Retina (tissue), 1 donor: ENCODE data around the gene PEDS1.

Experiments
- DNase-seq: peaks from one replicate; pipeline ENCODE4 v3.0.0-alpha.2; 2016

The PEDS1 gene

DNA sequence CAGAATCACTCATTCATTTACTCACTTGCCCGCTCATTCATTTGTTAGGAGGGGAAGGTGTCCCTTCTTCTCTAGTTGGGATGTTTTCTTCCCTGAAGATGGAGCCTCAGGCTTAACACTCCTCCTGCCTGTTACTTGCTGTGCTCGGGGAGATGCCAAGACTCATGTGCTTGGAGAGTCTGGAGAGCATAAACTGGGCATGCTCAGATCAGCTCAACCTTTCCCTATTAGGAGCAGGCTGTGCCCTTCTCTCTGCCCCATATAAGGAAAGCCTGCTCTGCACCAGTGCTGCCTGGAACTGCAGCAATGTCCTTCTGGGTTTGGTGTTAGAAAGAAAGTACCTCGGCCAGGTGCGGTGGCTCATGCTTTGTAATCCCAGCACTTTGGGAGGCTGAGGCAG lies 22.5 kb downstream of the PEDS1 start:
- no peak for DNase-seq

GRCh38 chr20:50130356-50130723 lies 23.2 kb downstream of the PEDS1 start:
- DNase-seq = no peak

- DNase-seq = no peak
Measured at GRCh38 chr20:50129662-50130355, 23.7 kb downstream of the PEDS1 start.

GRCh38 chr20:50128520-50128905 lies 25.0 kb downstream of the PEDS1 start:
- DNase-seq = no peak

DNA sequence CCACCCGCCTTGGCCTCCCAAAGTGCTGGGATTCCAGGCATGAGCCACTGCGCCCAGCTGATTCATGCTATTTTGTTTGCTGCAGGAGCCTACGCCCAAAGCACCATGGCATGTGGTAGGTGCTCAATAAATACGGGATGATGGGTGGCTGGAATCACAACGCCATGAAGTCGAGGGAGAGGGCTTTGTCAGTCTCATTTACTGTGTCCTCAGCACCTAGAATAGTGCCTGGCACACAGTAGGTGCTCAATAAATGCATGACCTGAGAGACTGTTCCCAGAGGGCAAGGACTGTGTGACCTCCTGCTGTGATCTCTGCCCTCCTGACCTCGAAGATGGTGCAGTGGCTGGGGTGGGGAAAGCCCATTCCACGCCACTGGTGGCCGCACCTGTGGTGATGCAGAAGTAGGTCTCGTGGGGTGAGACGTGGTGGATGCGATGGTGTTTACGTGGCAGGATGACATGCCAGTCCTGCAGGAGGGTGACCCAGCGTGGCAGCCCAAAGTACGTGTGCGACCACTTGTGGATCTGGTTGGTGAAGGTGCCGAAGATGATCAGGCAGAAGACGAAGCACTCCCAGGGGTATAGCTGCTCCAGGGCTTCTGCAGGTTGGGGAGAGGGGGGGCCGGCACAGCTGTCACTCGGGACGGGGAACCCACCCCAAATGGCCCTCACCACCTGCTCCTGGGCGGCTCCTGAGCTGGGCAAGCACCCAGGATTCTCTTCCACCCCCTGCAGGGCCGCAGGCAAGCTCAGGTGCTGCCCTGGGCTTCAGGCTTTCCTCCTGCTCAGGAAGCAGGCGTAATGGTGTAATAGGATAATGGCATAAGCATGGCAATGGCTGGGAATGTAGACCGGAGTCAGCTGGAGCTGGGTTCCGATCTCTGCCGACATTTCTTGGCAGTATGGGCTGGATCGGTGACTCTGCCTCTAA lies 25.7 kb downstream of the PEDS1 start:
- DNase-seq = no peak

- no peak for DNase-seq
Measured at GRCh38 chr20:50126662-50127061, 26.9 kb downstream of the PEDS1 start.

- no peak for DNase-seq
Measured at GRCh38 chr20:50125279-50125678, 28.2 kb downstream of the PEDS1 start.

GRCh38 chr20:50124496-50124895 lies 29.0 kb downstream of the PEDS1 start:
- no peak for DNase-seq

GRCh38 chr20:50123418-50123817 lies 30.1 kb downstream of the PEDS1 start:
- DNase-seq = no peak

DNA sequence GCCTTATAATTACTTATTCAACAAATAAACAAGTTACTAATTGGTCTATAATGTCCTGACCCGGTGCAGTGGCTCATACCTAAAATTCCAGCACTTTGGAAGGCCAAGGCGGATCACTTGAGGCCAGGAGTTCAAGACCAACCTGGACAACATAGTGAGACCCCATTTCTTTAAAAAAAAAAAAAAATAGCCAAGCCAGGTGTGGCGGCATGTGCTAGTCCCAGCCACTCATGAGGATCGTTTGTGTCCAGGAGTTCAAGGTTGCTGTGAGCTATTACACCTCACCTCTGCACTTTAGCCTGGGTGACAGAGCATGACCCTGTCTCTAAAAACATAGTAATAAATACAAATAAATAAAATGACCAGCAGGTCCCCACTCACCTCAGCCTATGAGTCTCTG lies 30.8 kb downstream of the PEDS1 start:
- DNase-seq = no peak

DNA sequence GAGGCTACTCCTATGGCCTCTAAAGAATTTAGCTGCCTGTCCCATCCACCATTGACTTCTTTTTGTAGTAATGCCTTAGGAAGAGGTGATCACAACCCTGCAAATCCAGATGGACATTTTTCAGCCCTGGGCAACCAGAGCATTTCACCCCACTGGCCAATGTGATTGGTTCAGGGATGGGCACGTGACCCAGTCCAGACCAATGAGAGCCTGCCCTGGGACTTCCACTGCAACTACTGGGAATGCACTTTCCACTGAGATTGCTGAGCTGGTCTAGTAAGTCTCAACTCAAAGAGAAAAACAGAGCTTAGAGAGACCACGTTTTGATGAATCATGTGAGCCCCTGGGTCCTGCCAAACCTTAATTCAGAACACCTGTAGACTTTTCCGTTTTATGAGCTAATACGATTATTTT lies 31.7 kb downstream of the PEDS1 start:
- no peak for DNase-seq

GRCh38 chr20:50120935-50121693 lies 32.4 kb downstream of the PEDS1 start:
- peak; percentile 50 for DNase-seq

DNA sequence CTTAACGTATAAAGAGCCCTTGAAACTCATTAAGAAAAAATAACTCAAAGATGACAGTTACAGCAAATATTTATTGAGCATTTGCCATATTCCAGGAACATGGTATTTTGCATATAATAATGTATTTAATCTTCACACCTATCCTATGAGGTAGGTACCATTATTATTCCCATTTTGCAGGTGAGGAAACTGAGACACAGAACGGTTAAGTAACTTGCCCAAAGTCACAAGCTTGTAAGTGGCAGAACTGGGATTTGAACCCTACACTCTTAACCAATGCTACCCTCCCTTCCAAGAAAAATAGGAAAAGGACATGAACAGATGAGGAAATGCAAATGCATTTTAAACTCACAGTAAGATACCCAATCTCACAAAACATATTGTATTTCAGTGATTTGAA lies 35.3 kb downstream of the PEDS1 start:
- DNase-seq = no peak

DNA sequence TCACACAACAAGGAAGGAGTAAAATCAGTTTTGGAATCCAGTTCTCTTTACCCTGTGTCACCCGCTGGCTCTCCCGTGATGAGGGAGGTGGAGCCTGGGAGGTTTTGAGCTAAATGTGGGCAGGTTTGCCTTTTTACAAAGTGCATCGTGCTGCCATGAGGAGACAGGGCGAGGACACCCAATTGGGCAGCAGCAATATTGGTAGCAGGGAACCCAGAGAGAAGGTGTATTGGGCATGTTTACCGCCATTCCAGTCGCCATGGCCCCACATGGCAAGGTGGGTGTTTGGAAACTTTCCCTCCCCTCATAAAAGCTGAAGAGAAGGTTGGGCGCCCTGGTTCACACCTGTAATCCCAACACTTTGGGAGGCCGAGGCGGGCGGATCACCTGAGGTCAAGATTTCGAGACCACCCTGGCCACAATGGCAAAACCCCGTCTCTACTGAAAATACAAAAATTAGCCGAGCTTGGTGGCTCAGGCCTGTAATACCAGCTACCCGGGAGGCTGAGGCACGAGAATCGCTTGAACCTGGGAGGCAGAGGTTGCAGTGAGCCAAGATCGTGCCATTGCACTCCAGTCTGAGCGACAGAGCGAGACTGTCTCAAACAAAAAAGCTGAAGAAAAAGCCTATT lies 37.0 kb downstream of the PEDS1 start:
- DNase-seq = no peak

DNA sequence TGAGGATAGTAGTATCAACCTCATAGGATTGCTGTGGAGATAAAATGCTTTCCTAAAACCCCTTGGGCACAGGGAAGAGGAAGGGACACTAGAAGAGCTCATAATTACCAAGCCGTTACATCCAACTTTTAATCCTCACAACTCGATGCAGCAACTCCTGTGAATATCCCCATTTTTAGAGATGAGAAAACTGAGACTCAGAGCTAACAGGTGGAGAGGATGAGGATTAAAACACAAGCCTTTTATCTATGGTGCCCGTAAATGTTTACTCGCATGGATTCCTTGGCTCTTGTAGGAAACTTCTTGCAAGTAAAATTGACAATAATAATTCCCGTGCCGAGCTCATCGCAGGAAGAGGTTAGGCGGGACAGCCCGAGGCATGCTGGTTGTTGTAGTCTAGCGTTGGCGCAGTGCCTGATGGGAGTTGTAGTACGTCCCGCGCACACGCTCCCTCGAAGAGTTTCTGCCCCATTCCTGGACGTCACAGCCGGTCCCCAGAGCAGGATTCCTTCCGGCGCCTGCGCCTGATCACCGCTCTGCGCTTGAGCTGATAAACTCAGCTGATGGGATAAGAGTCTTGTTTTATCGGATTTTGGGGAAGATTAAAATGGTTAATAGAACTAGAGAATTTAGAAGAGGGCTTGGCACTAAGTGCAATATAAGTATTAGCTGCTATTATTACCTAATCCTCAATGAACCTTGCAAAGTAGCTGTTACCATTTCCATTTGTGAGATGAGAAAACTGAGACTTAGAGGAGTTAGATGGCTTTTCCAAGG lies 37.7 kb downstream of the PEDS1 start:
- DNase-seq = peak; percentile 95

DNA sequence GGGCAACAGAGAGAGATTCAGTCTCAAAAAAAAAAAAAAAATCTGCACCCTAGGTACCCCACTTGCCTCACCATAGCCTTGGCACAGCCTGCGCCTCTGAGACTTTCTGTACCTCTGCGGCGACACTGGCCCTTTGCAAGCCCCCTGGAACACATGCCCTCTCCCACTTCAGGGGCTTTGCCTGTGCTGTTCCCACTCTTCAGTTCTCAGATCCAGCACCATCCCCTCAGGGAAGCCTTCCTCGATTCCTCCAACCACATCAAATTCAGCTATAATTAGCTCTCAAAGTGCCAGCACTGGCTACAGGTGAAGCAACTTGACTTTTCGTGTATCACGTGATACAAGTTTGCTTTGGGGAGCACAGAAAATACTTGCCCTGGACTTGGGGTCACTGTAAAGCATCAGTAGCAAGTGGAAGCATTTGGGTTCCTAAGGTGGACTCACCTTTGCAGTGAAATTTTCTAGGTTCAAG lies 38.4 kb downstream of the PEDS1 start:
- DNase-seq = no peak

GRCh38 chr20:50113420-50114224 lies 39.9 kb downstream of the PEDS1 start:
- DNase-seq = no peak

DNA sequence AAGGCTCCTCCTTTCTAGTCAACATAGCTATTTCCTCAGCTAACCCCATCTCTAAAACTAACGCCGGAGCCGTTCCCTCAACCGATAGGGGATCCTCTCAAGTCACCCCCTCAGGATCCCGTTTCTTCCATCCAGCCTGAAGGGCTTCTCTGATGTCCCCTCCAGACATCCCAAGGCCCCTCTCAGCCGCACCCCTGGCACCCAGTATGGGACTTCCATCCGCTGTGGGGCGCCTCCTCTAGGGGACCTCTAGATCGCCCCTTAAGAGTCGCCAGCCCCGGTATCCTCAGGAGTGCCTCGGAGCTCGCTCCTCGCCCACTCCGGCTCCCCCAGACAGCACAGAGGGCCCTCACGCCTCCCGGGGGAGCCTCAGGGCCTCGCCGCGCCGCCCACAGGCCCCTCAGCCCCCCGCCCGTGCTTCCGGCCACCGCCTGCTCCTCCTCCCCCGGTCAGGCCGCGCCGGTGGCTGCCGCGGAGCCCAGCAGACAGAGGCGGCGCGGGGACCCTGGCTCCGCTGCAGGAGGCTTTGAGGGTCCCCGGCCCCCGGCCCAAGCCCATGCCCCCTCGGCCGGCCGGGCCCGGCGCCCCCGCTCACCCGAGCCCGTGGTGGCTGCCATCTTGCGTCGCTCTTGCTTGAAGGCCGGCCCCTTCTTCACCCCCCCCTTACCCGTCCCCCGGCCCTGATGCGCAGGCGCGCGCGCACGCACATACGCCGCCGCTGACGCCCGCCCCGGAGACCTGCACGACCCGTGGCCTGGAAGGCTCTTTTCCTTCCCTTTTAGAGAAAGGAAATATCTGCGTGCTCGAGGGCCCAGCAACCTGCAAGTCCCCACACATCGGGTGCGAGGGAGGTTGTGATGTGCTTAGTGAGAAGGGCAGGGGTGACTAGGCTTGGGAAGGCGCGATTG lies 40.8 kb downstream of the PEDS1 start, which contains the start of gene UBE2V1:
TSS of gene UBE2V1 (minus strand) at position 639 of the 908 bp plus-strand sequence. CDS start at position 617, 22 bp downstream.
- peak; percentile 87 for DNase-seq

GRCh38 chr20:50111829-50112495 lies 41.6 kb downstream of the PEDS1 start:
- DNase-seq = no peak
